ENCODE measurements around the gene ADAMTSL3.
"Not testable (repeated sequence)": the region's sequence is repeated elsewhere in the genome, so short reads cannot be mapped to it uniquely, and the experiment has no call there.

Gene ADAMTSL3

GRCh38 chr15:83699028-83699427 lies 45.1 kb downstream of the ADAMTSL3 start:
- DNase-seq (ENCODE audit: extremely low read depth in 1 of 2, low read depth in 1 of 2): no peak

GRCh38 chr15:83700082-83700481 lies 46.2 kb downstream of the ADAMTSL3 start:
- no peak for DNase-seq (ENCODE audit: extremely low read depth in 1 of 2, low read depth in 1 of 2)

GRCh38 chr15:83702314-83702713 lies 48.4 kb downstream of the ADAMTSL3 start:
- DNase-seq (ENCODE audit: extremely low read depth in 1 of 2, low read depth in 1 of 2): not testable (repeated sequence)

GRCh38 chr15:83708328-83708727 lies 54.4 kb downstream of the ADAMTSL3 start:
- DNase-seq (ENCODE audit: extremely low read depth in 1 of 2, low read depth in 1 of 2): no peak

- no peak for DNase-seq (ENCODE audit: extremely low read depth in 1 of 2, low read depth in 1 of 2)
Measured at GRCh38 chr15:83709241-83709640, 55.3 kb downstream of the ADAMTSL3 start.

GRCh38 chr15:83709811-83710210 lies 55.9 kb downstream of the ADAMTSL3 start:
- no peak for DNase-seq (ENCODE audit: extremely low read depth in 1 of 2, low read depth in 1 of 2)

- no peak for DNase-seq (ENCODE audit: extremely low read depth in 1 of 2, low read depth in 1 of 2)
Measured at GRCh38 chr15:83710452-83710851, 56.5 kb downstream of the ADAMTSL3 start.

- DNase-seq (ENCODE audit: extremely low read depth in 1 of 2, low read depth in 1 of 2): no peak
Measured at GRCh38 chr15:83711236-83711635, 57.3 kb downstream of the ADAMTSL3 start.

- no peak for DNase-seq (ENCODE audit: extremely low read depth in 1 of 2, low read depth in 1 of 2)
Measured at GRCh38 chr15:83713242-83713641, 59.3 kb downstream of the ADAMTSL3 start.

GRCh38 chr15:83714939-83715628 lies 61.2 kb downstream of the ADAMTSL3 start:
- DNase-seq (ENCODE audit: extremely low read depth in 1 of 2, low read depth in 1 of 2): no peak

GRCh38 chr15:83716605-83717004 lies 62.7 kb downstream of the ADAMTSL3 start:
- DNase-seq (ENCODE audit: extremely low read depth in 1 of 2, low read depth in 1 of 2): no peak

- no peak for DNase-seq (ENCODE audit: extremely low read depth in 1 of 2, low read depth in 1 of 2)
Measured at GRCh38 chr15:83717010-83717409, 63.1 kb downstream of the ADAMTSL3 start.

- DNase-seq (ENCODE audit: extremely low read depth in 1 of 2, low read depth in 1 of 2): no peak
Measured at GRCh38 chr15:83720468-83720867, 66.5 kb downstream of the ADAMTSL3 start.

GRCh38 chr15:83721031-83721430 lies 67.1 kb downstream of the ADAMTSL3 start:
- DNase-seq (ENCODE audit: extremely low read depth in 1 of 2, low read depth in 1 of 2): no peak

GRCh38 chr15:83721981-83722380 lies 68.1 kb downstream of the ADAMTSL3 start:
- DNase-seq (ENCODE audit: extremely low read depth in 1 of 2, low read depth in 1 of 2): no peak

- DNase-seq (ENCODE audit: extremely low read depth in 1 of 2, low read depth in 1 of 2): no peak
Measured at GRCh38 chr15:83723216-83723615, 69.3 kb downstream of the ADAMTSL3 start.

GRCh38 chr15:83732196-83732595 lies 78.3 kb downstream of the ADAMTSL3 start:
- DNase-seq (ENCODE audit: extremely low read depth in 1 of 2, low read depth in 1 of 2): no peak

GRCh38 chr15:83732770-83733169 lies 78.8 kb downstream of the ADAMTSL3 start:
- no peak for DNase-seq (ENCODE audit: extremely low read depth in 1 of 2, low read depth in 1 of 2)

- no peak for DNase-seq (ENCODE audit: extremely low read depth in 1 of 2, low read depth in 1 of 2)
Measured at GRCh38 chr15:83733206-83733605, 79.3 kb downstream of the ADAMTSL3 start.

GRCh38 chr15:83733691-83734090 lies 79.8 kb downstream of the ADAMTSL3 start:
- no peak for DNase-seq (ENCODE audit: extremely low read depth in 1 of 2, low read depth in 1 of 2)

GRCh38 chr15:83734487-83734886 lies 80.6 kb downstream of the ADAMTSL3 start:
- no peak for DNase-seq (ENCODE audit: extremely low read depth in 1 of 2, low read depth in 1 of 2)

- no peak for DNase-seq (ENCODE audit: extremely low read depth in 1 of 2, low read depth in 1 of 2)
Measured at GRCh38 chr15:83739629-83740028, 85.7 kb downstream of the ADAMTSL3 start.

GRCh38 chr15:83745771-83746170 lies 91.8 kb downstream of the ADAMTSL3 start:
- no peak for DNase-seq (ENCODE audit: extremely low read depth in 1 of 2, low read depth in 1 of 2)
